LNCAP (cell line): ENCODE results near the gene FFAR3.

Source experiments
- CTCF ChIP-seq: fragments of 450-650 bp; IDR thresholded peaks from 2 replicates; pipeline ENCODE4 v1.5.1; 2017; ENCODE audit warnings: mild to moderate bottlenecking

FFAR3 gene

GRCh38 chr19:35380450-35381124 is 22.3 kb downstream of the FFAR3 start:
- TF ChIP-seq CTCF: no peak

- TF ChIP-seq CTCF: no peak
Observed at GRCh38 chr19:35381318-35381717, 23.1 kb downstream of the FFAR3 start.

GRCh38 chr19:35381926-35382325 is 23.7 kb downstream of the FFAR3 start:
- TF ChIP-seq CTCF: no peak

- no peak for TF ChIP-seq CTCF
Observed at GRCh38 chr19:35383536-35383935, 25.3 kb downstream of the FFAR3 start.

GRCh38 chr19:35388277-35389054 is 30.2 kb downstream of the FFAR3 start:
- TF ChIP-seq CTCF: no peak

- no peak for TF ChIP-seq CTCF
Observed at GRCh38 chr19:35389192-35389861, 31.1 kb downstream of the FFAR3 start.

- no peak for TF ChIP-seq CTCF
Observed at GRCh38 chr19:35392742-35393715, 34.8 kb downstream of the FFAR3 start.
